Stimulated activated CD4-positive, alpha-beta T cell treated with anti-CD3 and anti-CD28 coated beads, Interleukin-1b, Interleukin-23, amount 100 ng/mL, for 1 hour (primary cell): ENCODE data around the gene RNF182.
"Not testable (repeated sequence)": the region's sequence is repeated elsewhere in the genome, so short reads cannot be mapped to it uniquely, and the experiment has no call there.

ENCODE experiments used
- DNase-seq, 2 donors: peaks; one replicate each; pipeline ENCODE4 v3.0.0-alpha.2; 2020; ENCODE audit warnings: low read depth in 2 of 2

Gene RNF182

DNA sequence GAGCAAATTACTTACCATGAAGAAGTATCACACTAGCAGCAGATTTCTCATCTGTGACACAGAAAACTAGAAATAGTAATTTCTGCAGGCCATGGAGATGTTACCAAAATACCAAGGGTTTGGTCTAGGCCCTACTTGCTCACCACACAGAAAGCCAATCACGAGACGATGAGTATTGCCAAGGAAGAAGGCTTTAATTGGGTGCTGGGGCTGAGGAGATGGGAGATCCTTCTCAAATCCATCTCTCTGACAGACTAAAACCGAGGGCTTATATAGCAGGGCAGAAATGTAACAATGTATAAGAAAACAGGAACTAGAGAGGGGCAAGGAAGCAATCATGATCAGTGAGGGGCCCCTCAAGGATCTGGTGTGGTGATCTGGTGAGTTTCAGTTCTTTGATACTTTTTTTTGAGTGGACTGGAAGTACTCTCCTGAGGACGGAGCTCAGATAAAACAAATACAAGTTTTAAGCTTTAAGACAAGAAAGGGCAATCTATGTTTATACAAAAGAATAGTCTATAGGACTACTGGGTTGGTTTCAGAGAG is 40.9 kb downstream of the RNF182 start:
- DNase-seq: no peak

DNA sequence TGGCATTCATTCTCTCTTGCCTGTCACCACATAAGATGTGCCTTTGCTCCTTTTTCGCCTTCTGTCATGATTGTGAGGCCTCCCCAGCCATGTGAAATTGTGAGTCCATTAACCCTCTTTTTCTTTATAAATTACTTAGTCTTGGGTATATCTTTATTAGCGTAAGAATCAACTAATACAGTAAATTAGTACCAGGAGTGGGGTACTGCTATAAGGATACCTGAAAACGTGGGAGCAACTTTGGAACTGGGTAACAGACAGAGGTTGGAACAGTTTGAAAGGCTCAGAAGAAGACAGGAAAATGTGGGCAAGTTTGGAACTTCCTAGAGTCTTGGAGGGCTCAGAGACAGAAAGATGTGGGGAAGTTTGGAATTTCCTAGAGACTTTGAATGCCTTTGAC is 46.6 kb downstream of the RNF182 start:
- no peak for DNase-seq

DNA sequence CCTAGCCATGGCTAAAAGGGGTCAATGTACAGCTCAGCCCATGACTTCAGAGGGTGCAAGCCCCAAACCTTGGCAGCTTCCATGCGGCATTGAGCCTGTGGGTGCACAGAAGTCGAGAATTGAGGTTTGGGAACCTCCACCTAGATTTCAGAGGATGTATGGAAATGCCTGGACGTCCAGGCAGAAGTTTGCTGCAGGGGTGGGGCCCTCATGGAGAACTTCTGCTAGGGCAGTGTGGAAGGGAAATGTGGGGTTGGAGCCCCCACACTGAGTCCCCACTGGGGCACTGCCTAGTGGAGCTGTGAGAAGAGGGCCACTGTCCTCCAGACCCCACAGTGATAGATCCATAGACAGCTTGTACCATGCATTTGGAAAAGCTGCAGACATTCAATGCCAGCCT is 47.9 kb downstream of the RNF182 start:
- DNase-seq: not testable (repeated sequence)

DNA sequence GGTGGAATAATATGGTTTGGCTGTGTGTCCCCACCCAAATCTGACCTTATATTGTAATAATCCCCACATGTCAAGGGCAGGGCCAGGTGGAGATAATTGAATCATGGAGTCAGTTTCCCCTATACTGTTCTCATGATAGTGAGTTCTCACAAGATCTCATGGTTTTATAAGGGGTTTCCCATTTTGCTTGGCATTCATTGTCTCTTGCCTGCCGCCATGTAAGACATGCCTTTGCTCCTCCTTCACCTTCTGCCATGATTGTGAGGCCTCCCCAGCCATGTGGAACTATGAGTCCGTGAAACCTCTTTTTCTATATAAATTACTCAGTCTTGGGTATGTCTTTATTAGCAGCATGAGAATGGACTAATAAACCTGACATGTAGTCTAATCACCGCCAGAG is 48.7 kb downstream of the RNF182 start:
- DNase-seq: not testable (repeated sequence)

DNA sequence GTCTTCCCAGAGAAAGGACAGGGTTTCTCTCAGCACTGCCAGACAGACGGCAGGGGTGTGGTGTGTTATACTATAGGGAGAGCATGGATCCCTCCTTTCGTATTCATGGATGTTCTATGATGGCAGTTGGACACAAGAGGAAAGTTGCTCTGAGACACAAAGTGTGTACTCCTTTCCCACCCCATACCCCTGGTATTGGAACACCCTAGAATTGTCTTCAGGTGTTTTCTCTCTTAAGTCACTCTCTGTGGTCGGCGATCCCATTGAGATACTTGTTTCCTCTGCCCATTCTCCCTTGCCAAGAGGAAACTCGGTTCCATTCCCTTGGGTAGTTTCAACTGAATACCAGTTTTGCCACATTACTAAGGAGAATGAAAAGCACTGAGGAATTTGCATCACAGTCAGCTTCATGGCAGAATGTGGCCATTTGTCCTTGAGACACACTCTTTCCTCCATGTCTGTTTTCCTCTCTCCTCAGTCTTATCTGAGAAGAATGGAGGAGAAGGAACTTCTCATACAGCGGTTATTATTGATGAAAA is 53.4 kb downstream of the RNF182 start:
- no peak for DNase-seq

DNA sequence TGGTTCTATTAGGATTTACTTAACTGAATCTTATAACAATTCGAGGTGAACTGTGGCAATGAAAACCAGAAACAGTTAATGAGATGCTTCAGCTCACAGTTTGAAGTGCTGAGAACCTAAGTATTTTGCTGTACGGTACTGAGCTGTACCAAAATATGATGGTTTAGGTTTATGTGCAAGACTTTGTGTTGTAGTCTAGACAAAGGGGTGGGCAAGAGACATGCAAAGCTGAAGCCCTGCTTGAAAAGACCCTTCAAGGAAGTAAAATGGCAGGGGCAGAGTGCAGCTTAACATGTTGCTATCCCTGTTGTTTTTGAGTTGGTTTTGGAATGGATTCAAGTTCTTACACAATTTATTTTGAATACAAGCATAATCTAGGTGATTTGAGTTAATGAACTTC is 54.0 kb downstream of the RNF182 start:
- no peak for DNase-seq

DNA sequence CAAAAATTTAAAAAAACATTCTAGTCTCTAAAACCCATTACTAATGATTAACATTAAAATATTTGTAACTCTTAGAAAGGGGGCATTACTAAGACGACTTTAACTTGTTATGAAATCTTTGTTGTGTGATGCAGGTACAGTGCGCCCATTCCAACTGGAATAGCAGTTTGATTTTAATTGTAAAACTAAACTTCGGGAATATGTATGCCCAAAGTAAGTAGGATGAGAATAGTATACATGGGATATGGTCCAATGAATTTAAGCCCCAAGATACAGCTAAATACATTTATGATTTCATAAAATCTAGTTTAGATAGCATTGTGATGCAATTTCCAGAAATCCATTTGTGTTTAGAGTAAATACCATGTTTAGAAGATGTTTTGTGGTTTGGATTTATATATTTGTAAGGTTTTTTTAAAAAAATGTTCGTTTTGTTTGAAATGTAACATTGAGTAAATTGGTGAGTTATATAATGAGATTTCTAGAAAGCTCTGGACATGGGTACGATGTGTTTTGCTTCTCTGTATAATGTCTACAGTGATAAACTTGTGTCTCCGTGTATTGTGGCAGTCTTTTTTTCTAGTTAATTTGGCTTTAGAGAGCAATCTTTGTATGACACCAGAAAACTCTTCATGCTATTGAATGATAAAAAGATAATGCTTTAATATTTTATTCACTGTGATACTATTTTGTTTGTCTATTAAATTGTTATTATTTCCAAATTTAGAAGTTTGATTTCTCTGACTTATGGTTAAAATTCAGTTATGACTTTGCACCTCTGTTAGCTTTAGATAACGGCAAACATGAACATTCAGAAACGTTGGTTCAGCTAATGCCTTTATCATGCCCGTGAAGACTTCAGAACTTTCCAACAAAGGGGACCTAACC is 54.8 kb downstream of the RNF182 start:
- no peak for DNase-seq

DNA sequence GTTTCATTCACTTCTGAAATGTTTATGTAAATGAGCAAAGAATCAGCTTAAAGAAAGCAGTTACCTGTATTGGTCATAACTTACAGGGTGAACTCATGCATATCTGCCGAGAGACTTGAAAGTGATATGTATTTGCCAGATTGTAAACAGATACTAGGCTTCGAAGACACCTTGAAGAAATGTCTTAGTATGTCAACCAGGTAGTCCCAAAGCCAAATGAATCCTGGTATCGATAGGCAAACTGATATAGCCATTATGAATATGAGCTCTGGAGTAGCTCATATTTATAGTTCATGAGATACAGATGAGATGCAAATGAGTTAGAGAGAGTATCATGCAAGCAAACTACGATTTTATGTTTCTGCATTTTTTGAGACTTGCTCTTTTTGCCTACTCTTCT is 55.8 kb downstream of the RNF182 start:
- no peak for DNase-seq

DNA sequence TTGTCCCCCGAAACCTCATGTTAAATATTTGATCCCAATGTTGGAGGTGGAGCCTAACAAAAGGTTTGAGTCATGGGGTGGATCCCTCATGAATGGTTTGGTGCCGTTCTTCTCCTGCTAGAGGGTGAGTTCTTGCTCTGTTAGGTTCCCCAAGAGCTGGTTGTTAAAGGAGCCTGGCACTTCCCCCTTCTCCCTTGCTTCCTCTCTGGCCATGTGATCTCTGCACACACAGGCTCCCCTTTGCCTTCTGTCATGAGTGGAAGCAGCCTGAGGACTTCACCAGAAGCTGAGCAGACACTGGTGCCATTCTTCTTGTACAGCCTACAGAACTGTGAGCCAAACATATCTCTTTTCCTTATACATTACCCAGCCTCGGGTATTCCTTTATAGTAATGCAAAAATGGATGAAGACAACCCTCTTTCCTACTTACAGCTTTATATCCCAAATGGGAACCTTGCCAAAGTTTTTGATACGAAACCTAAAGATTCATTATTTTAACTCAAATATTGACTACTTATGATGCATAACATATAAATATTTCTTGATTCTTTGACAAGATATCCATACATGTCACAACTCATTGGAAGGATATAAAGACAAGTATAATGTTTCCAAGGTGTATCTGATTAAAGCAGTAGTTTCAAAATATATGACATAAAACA is 61.0 kb downstream of the RNF182 start:
- DNase-seq: no peak

DNA sequence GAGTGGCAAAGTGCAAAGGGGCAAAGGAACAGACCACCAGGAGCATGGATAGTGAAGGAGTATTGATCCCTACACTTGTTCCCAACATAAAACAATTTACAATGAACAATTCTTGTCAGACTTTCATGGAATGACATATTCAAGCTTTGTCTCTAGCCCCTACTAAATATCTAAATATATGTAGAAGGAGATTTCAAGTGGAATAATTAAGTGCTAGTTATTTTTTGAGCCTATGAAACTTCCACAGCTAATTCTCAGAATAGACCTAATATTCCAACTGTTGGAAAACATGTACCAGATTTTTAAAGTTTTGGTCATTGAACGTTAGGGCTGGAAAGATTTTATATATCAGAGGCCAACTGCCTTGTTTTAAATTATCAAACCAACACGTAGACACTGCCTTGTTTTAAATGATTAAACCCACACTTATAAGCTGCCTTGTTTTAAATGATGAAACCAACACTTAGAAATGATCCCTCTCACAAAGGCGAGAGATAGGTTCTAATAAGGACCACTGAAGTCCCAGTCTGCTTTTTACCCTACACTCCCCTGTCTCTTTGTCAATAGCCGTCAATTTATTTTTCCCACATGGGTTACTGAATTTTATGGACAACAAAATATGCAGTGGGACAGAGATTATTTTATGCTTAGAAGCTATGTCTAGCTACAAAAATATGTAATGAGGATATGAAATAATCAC is 62.1 kb downstream of the RNF182 start:
- DNase-seq: no peak

DNA sequence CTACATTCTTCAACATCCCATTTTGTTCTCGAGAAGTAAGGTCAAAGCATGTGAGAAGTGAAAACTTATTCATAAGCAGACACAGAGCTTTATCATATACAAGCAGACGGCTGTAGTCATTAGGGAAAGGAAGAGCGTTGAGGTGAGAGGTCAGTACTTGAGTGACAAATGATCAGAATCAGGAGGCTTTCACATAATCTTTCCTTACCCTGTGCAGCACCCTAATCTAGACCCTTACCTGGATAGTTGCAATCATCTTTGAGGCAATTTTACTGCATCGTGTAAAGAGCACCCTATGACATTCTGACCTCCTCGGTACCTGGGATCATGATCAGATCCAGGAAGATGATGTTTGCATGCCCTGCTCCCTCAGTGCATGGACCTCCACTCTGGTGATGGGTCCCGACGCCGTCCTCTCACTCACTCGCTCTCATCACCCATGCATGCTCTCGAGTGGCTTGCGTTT is 62.7 kb downstream of the RNF182 start:
- DNase-seq: no peak

DNA sequence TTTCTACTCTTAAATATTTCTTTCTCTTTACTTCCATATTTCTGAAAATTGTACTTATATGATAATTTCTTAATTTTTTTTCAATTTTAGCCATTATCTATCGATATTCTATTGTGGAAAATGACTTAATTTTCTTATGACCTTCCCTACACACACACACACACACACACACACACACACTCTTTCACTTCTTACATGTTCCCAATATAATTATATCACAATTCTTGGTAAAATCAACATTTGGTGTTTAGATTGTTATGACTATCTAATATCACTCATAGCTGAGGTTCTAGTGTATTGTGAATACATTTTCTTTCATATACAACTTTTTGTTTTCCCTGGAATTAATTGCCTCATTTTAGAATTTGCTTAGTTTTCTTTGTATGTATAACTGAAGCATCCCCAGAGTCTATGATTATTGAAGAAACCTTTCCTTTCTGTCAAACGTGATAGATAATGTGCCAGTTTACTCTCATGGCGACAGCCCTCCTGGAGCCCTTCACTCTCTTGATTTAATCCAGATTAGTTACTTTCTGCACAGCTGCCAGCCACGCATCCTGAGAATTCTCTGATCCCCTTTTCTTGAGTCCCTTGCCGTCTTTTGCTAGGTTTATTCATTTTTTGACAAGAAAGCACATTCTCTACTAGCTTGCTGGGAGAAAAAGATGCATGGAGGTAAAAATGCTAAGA is 63.4 kb downstream of the RNF182 start:
- DNase-seq: no peak

DNA sequence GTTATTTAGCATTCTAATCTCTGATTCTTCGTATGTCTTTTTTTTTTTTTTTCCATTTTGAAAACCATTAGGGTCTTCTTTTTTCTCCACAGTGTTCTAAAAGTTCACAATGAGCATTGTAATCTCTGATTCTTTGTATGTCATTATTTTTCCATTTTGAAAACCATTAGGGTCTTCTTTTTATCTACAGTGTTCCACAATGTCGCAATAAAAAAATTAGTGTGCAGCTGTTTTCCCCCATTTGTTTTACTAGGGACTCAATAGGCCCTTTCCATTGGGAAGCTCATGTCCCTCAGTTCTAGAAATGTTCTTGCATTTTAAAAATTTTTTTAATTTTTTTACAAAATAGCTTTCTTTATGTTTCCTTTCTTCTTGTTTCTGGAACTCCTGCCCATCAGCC is 64.2 kb downstream of the RNF182 start:
- no peak for DNase-seq

DNA sequence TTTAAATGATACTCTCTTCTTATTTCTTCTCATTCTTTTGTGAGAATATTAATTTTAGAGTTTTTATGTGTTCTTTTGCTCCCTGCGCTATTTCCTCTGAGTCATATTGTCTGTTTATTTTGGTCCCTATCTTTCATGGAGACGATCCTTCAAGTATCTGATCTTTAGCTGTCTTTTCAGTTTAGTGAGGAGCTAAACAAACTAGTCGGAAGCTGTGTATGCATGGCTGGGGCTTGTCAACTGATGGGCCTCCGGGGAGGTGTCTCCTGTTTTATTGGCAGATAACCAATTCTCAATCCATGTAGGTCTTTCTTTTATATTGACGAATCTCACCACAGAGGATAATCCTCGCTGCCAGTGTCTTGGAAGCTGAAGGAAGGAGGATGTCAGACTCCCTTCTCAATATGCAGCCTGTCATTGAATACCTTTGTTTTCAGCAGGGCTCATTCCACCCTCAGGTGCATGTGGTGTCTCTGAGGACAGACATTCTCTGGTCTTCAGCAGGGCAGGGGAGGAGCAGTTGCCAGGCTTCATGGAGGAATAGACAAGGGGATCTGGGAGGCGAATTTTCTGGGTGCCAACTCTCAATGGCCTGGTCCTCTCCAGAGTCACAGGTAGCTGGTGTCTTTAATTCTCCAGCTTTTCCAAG is 64.9 kb downstream of the RNF182 start:
- no peak for DNase-seq

DNA sequence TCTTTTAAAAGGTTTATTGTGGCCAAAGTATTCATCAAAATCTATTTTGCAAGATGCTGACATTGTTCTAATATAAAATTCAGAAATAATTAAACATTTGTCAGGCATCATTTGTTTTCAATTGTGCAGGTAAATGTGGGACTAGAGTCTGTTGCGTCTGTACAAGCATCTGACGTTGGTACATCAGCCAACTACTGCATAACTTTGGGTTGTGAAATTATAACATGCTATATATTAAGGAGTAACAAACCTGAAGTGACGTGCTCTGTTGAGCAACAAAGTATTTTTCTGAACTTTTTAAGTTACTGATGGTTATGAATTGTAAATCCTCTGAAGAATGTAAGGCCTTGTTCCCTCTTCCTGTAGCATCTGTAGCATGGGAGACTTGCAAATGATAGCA is 66.0 kb downstream of the RNF182 start:
- no peak for DNase-seq

DNA sequence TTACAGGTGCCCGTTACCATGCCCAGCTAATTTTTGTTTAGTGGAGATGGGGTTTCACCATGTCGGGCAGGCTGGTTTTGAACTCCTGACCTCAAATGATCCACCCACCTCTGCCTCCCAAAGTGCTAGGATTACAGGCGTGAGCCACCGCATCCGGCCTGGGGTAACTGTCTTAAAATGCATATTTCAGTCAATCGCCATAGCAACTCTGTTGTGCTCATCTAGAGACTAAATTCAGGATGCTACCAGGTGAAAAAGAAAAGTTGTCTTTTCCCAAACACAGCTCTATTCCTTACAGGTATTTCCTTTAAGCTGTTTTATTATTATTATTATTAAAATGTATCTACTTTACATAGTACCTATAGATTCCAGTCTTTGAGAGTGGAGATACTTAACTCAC is 66.6 kb downstream of the RNF182 start:
- no peak for DNase-seq

DNA sequence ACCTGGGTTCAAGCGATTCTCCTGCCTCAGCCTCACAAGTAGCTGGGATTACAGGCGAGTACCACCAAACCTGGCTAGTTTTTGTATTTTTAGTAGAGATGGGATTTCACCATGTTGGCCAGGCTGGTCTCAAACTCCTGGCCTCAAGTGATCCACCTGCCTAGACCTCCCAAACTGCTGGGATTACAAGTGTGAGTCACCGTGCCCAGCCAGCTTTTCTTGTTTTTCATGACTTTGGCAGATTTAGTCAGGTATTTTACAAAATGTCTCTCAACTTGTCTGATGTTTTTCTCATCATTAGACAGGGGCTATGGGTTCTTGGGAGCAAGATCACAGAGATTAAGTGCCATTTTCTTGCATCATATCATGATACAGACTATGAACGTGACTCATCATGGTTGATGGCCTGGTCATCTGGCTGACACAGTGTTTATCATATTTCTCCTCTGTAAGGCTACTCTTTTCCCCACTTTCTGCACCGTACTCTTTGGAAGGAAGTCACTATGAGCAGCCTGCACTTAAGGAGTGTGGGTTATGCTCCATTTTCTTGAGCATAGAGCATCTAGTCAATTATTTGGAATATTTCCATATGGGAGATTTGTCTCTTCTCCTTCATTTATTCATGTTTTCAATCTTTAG is 67.8 kb downstream of the RNF182 start:
- DNase-seq: no peak

DNA sequence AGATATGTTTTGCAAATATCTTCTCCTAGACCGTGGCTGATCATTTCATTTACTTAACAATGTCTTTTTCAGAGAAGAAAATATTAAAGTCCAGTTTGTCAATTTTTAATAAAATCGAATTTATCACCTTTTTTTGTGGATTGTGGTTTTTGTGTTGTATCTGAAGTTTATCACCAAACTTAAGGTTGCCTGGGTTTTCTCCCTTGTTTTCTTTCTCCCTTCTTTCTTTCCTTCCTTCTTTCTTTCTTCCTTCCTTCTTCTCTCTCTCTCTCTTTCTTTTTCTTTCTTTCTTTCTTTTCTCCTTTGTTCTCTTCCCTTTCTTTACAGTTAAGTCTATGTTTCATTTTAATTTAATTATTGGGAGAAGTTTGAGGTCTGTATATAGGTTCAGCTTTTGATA is 68.7 kb downstream of the RNF182 start:
- DNase-seq: no peak

DNA sequence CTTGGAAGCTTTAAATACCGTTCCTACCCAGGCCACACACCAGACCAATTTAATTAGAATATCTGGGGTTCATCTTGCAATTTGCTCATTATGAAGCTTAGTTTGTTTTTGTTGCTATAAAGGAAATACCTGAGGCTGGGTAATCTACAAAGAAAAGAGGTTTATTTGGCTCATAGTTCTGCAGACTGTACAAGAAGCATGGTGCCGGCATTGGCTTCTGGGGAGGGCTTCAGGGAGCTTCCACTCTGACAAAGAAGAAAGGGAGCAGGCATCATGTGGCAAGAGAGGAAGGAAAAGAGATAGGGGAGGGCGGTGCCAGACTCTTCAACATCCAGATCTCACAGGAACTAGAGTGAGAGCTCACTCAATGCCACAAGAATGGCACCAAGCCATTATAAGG is 73.6 kb downstream of the RNF182 start:
- DNase-seq: no peak

DNA sequence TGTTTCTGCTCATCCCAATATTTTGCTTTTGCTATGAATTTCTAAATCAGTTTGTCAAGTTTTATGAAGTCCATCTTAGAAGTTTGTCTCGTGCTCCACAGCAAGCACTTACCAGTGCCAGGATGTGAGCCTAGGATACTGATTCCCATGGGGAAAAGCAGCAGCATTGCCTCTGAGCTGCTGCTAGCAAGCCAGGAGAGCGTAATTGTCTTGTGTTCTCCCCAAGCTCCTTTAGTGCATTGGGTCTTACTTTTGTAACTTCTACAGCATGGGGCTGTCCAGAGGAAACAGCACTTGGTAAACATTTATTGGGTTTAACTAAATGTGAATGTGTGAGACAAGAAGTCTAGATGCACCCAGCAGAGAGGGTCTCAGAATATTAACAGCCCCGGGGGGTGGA is 76.1 kb downstream of the RNF182 start:
- DNase-seq: no peak
